MM.1S (cell line): Measurements from ENCODE around the gene BLID.

Experiments used
- DNase-seq: peaks from one replicate; pipeline ENCODE4 v3.0.0-alpha.2; 2015
- H2AFZ ChIP-seq: fragments of 300-600 bp; sonication (generic); 2 replicates; pipeline ENCODE4 v1.6.0; 2016; ENCODE audit warnings: antibody characterized with exemption, low read length
- H3F3A ChIP-seq: fragments of 300-600 bp; sonication (generic); 2 replicates; pipeline ENCODE4 v1.6.1; 2016; ENCODE audit warnings: mild to moderate bottlenecking, antibody characterized with exemption, low read length, moderate library complexity, mixed read lengths; ENCODE audit not compliant: insufficient read depth
- H3K27ac ChIP-seq: fragments of 300-600 bp; sonication (generic); 2 replicates; pipeline ENCODE4 v1.5.1; 2016; ENCODE audit warnings: mild to moderate bottlenecking, low read length
- H3K27me3 ChIP-seq: fragments of 300-600 bp; sonication (generic); replicated peaks from 2 replicates; pipeline ENCODE4 v1.6.0; 2016; ENCODE audit warnings: low read length; ENCODE audit not compliant: insufficient read depth
- H3K36me3 ChIP-seq: fragments of 300-600 bp; sonication (generic); replicated peaks from 2 replicates; pipeline ENCODE4 v1.6.1; 2016; ENCODE audit warnings: mild to moderate bottlenecking, low read length, mixed read lengths; ENCODE audit not compliant: insufficient read depth
- H3K4me1 ChIP-seq: fragments of 300-600 bp; sonication (generic); 2 replicates; pipeline ENCODE4 v1.6.1; 2016; ENCODE audit warnings: low read length, mixed read lengths
- H3K4me2 ChIP-seq: fragments of 300-600 bp; sonication (generic); 2 replicates; pipeline ENCODE4 v1.6.0; 2016; ENCODE audit warnings: low read depth, low read length
- H3K4me3 ChIP-seq: fragments of 300-600 bp; sonication (generic); 2 replicates; pipeline ENCODE4 v1.5.1; 2016; ENCODE audit warnings: low read length, mixed read lengths
- H3K79me2 ChIP-seq: fragments of 300-600 bp; sonication (generic); 2 replicates; pipeline ENCODE4 v1.6.1; 2016; ENCODE audit warnings: mixed run types, low read length, mixed read lengths
- H3K9ac ChIP-seq: fragments of 300-600 bp; sonication (generic); 2 replicates; pipeline ENCODE4 v1.6.1; 2016; ENCODE audit warnings: low read length, mixed read lengths
- H3K9me2 ChIP-seq: fragments of 300-600 bp; sonication (generic); replicated peaks from 2 replicates; pipeline ENCODE4 v1.6.1; 2016; ENCODE audit warnings: mild to moderate bottlenecking, low read length, mixed read lengths; ENCODE audit not compliant: insufficient read depth
- H3K9me3 ChIP-seq: fragments of 300-600 bp; sonication (generic); replicated peaks from 2 replicates; pipeline ENCODE4 v1.6.1; 2016; ENCODE audit warnings: mild to moderate bottlenecking, low read length, mixed read lengths; ENCODE audit not compliant: insufficient read depth
- H4K20me1 ChIP-seq: fragments of 300-600 bp; sonication (generic); 2 replicates; pipeline ENCODE4 v1.6.1; 2016; ENCODE audit warnings: mild to moderate bottlenecking, low read length, moderate library complexity, mixed read lengths; ENCODE audit not compliant: insufficient read depth
- EZH2 ChIP-seq: fragments of 300-600 bp; sonication (generic); optimal IDR thresholded peaks from 2 replicates; pipeline ENCODE3; 2017; ENCODE audit warnings: low read depth, mild to moderate bottlenecking, antibody characterized with exemption, low read length, mixed read lengths
- EZH2phosphoT487 ChIP-seq: fragments of 300-600 bp; sonication (generic); IDR thresholded peaks from 2 replicates; pipeline ENCODE4 v1.6.1; 2018; ENCODE audit warnings: antibody characterized with exemption, low read length
- TF ChIP-seq, protein P1 (sequence below): fragments of 300-600 bp; sonication (generic); IDR thresholded peaks from 2 replicates; pipeline ENCODE4 v1.5.1; 2016; ENCODE audit warnings: antibody characterized with exemption, low read length, mixed read lengths

BLID gene

GRCh38 chr11:122104341-122104740 is 11.7 kb downstream of the BLID start:
- no peaks in the 10 kb centered on the region for H3K79me2 ChIP-seq
- DNase-seq, result no peak
- no peak overlapping the region for H2AFZ ChIP-seq
- no peaks in the 10 kb centered on the region for H4K20me1 ChIP-seq
- no peak overlapping the region for H3K4me2 ChIP-seq
- no peaks in the 10 kb centered on the region for H3F3A ChIP-seq
- no peaks in the 10 kb centered on the region for H3K4me1 ChIP-seq
- no peaks in the 10 kb centered on the region for H3K36me3 ChIP-seq
- H3K4me3 ChIP-seq, result no peak overlapping the region
- H3K9me2 ChIP-seq, result no peaks in the 10 kb centered on the region
- no peak overlapping the region for H3K9ac ChIP-seq
- TF ChIP-seq, protein P1, sequence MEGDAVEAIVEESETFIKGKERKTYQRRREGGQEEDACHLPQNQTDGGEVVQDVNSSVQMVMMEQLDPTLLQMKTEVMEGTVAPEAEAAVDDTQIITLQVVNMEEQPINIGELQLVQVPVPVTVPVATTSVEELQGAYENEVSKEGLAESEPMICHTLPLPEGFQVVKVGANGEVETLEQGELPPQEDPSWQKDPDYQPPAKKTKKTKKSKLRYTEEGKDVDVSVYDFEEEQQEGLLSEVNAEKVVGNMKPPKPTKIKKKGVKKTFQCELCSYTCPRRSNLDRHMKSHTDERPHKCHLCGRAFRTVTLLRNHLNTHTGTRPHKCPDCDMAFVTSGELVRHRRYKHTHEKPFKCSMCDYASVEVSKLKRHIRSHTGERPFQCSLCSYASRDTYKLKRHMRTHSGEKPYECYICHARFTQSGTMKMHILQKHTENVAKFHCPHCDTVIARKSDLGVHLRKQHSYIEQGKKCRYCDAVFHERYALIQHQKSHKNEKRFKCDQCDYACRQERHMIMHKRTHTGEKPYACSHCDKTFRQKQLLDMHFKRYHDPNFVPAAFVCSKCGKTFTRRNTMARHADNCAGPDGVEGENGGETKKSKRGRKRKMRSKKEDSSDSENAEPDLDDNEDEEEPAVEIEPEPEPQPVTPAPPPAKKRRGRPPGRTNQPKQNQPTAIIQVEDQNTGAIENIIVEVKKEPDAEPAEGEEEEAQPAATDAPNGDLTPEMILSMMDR, result no peak
- H3K27me3 ChIP-seq, result no peaks in the 10 kb centered on the region
- no peaks in the 10 kb centered on the region for H3K9me3 ChIP-seq
- H3K27ac ChIP-seq, result no peak overlapping the region

DNA sequence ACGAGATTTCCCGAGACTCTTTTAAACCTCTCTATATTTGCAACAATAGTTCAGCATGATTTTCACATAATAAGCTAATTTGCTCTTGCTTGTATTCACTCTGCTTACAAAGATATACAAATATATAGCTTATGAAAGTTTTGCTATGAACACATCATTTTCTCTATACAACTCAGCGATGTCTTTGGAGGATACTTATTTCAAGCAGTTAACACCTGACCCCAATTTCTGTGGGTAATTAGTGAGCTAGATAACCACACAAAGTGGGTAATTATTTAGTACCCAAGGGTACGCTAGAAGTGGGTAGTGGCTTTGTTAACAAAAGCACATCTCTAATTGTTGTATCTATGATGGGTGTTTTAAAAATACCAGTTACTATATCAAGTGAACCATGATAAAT is 12.3 kb downstream of the BLID start:
- H3K4me3 ChIP-seq, result no peak overlapping the region

DNA sequence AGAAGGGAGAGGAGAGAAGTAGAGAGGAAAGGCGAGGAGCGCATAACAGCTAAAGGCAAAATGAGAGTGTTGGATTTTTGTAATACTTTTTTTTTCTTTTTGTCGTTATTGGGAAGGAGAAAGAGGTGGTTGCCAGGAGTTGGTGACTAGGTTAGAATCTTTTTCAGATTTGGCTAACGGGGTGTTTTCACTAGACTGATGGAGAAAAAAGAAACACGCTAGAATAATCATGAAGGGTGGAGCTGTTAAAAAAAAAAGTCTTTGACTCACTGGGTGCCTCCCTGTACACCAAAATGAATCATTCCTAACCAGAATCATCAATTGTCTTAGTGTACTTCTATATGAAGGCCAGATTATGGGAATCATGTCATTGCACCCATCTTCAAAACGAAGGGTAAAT is 12.7 kb downstream of the BLID start:
- Histone ChIP-seq H3K9me3 (no peaks in the 10 kb centered on the region), H3K27ac (no peak overlapping the region), H3K4me2 (no peak overlapping the region), H4K20me1 (no peaks in the 10 kb centered on the region), H3K36me3 (no peaks in the 10 kb centered on the region), H3F3A (no peaks in the 10 kb centered on the region), H2AFZ (no peak overlapping the region), H3K9ac (no peak overlapping the region), H3K4me3 (no peak overlapping the region), H3K9me2 (no peaks in the 10 kb centered on the region), H3K4me1 (no peaks in the 10 kb centered on the region), H3K79me2 (no peaks in the 10 kb centered on the region), H3K27me3 (no peaks in the 10 kb centered on the region)
- DNase-seq, result no peak
- TF ChIP-seq EZH2, result no peak
- TF ChIP-seq, protein P1, result no peak
- TF ChIP-seq EZH2phosphoT487, result no peak

More for the DNA sequence above, 12.3 kb downstream of the BLID start:
- H3K9ac ChIP-seq, result no peak overlapping the region
- no peaks in the 10 kb centered on the region for H3K79me2 ChIP-seq
- no peaks in the 10 kb centered on the region for H3F3A ChIP-seq
- no peak overlapping the region for H3K4me2 ChIP-seq
- H3K9me2 ChIP-seq, result no peaks in the 10 kb centered on the region
- H3K27me3 ChIP-seq, result no peaks in the 10 kb centered on the region
- H2AFZ ChIP-seq, result no peak overlapping the region
- no peaks in the 10 kb centered on the region for H3K36me3 ChIP-seq
- TF ChIP-seq, protein P1, result no peak
- TF ChIP-seq EZH2phosphoT487 (no peak), EZH2 (no peak)
- DNase-seq, result no peak
- H3K4me1 ChIP-seq, result no peaks in the 10 kb centered on the region
- H4K20me1 ChIP-seq, result no peaks in the 10 kb centered on the region
- H3K9me3 ChIP-seq, result no peaks in the 10 kb centered on the region
- H3K27ac ChIP-seq, result no peak overlapping the region

DNA sequence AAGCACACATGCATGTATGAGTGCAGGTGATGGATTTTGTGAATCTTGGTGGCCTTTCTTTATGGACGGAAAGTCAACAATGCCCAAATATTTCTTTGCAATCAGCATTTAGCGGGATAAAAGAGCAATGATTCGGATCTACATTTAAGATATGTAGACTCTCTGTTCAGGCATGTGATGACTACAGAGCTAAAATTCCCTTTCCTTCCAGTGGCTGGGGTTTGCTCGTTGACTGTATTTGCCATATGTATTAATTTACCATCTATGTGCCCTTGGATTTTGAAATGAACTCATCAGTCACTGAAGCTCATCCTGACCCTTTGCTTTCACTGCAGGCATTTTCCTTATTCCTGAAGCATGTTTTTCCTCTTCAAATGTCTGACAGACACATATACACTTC is 13.6 kb downstream of the BLID start:
- no peaks in the 10 kb centered on the region for H3K79me2 ChIP-seq
- no peaks in the 10 kb centered on the region for H3K36me3 ChIP-seq
- no peaks in the 10 kb centered on the region for H3K4me1 ChIP-seq
- no peak for DNase-seq
- no peaks in the 10 kb centered on the region for H3K9me2 ChIP-seq
- TF ChIP-seq EZH2phosphoT487, result no peak
- TF ChIP-seq, protein P1, result no peak
- TF ChIP-seq EZH2, result no peak
- no peaks in the 10 kb centered on the region for H3K9me3 ChIP-seq
- no peak overlapping the region for H3K4me3 ChIP-seq
- no peaks in the 10 kb centered on the region for H4K20me1 ChIP-seq
- H3K9ac ChIP-seq, result no peak overlapping the region
- no peak overlapping the region for H2AFZ ChIP-seq
- H3F3A ChIP-seq, result no peaks in the 10 kb centered on the region
- no peak overlapping the region for H3K27ac ChIP-seq
- no peak overlapping the region for H3K4me2 ChIP-seq
- no peaks in the 10 kb centered on the region for H3K27me3 ChIP-seq
